H1 (cell line): ENCODE results near the gene PDZD2. TPM values are rescaled to one million over a fixed set of nuclear protein-coding genes. Genes with fewer than 3 reads are reported as not detected.

Experiments
- BACH1 ChIP-seq: IDR thresholded peaks from 2 replicates; pipeline ENCODE4 v1.6.1; 2012; ENCODE audit warnings: low read length, improper control_type of control experiment
- CHD2 ChIP-seq: IDR thresholded peaks from 2 replicates; pipeline ENCODE4 v1.6.1; 2012; ENCODE audit warnings: low read length, improper control_type of control experiment
- KDM4A ChIP-seq: IDR thresholded peaks from one replicate; pipeline ENCODE4 v1.7.1; 2012; ENCODE audit warnings: low read depth, mild to moderate bottlenecking, moderate library complexity, low read length, inconsistent platforms; ENCODE audit not compliant: severe bottlenecking
- polyA plus RNA-seq, 7 experiments: library from polyadenylated mRNA; depleted of rRNA in 3 of 7; stranded (reverse) in 5 of 7; unstranded in 2 of 7; fragments of >200 nt in 5 of 7; fragments of 200-250 nt in 2 of 7; gene quantifications; 1 replicate in 5 of 7; 2 replicates in 1 of 7; 4 replicates in 1 of 7; pipeline versions ENCODE4 v1.2.1 to v1.2.3, GENCODE V29; 2011 to 2013; ENCODE audit warnings: missing spikeins in 2 of 7, mixed read lengths in 2 of 7
- total RNA-seq: library from RNA; stranded (reverse); fragmentation: NEBNext Ultra II Directional; extraction: Animal tissue kit (Norgen Biotek cat#: 25700); gene quantifications from 2 replicates; pipeline ENCODE4 v1.2.1, GENCODE V29; 2021
- TF ChIP-seq, protein P1 (sequence below): IDR thresholded peaks from 2 replicates; pipeline ENCODE4 v1.6.1; 2011; ENCODE audit warnings: low read depth, mild to moderate bottlenecking, low read length; ENCODE audit not compliant: insufficient read depth
- TF ChIP-seq, protein P2 (sequence below): fragments of 300-600 bp; sonication (generic); IDR thresholded peaks from 2 replicates; pipeline ENCODE4 v1.7.1; 2012; ENCODE audit warnings: low read length, moderate library complexity, mild to moderate bottlenecking, inconsistent platforms; ENCODE audit not compliant: insufficient replicate concordance

The PDZD2 gene
- total and polyA plus RNA-seq, 2 of the 8 experiments (the other 6 are each of a cell fraction or from before 2014, with no cell fraction given), result 1.2 to 6.8 TPM

DNA sequence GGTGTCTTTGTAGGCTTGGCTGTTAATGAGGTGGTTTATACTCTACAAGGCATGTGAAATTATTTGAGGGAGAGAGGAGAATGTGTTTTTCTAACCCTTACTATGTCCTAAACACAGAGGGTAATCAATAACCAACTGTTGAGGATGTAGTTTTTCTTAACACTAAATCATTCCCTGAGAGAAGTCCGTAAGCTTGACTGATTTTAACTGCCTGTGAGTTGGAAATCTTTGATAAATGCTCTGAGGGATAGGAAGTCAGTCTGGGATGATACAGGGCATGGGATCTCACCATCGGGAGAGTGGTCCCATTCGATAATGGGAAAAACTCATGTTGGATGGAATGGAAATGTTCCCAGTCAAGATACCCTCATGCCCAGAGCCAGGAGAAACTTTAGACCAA is 249.6 kb downstream of the PDZD2 start (continued):
- TF ChIP-seq KDM4A, result no peak
- TF ChIP-seq, protein P1, sequence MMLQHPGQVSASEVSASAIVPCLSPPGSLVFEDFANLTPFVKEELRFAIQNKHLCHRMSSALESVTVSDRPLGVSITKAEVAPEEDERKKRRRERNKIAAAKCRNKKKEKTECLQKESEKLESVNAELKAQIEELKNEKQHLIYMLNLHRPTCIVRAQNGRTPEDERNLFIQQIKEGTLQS, result no peak
- TF ChIP-seq, protein P2, sequence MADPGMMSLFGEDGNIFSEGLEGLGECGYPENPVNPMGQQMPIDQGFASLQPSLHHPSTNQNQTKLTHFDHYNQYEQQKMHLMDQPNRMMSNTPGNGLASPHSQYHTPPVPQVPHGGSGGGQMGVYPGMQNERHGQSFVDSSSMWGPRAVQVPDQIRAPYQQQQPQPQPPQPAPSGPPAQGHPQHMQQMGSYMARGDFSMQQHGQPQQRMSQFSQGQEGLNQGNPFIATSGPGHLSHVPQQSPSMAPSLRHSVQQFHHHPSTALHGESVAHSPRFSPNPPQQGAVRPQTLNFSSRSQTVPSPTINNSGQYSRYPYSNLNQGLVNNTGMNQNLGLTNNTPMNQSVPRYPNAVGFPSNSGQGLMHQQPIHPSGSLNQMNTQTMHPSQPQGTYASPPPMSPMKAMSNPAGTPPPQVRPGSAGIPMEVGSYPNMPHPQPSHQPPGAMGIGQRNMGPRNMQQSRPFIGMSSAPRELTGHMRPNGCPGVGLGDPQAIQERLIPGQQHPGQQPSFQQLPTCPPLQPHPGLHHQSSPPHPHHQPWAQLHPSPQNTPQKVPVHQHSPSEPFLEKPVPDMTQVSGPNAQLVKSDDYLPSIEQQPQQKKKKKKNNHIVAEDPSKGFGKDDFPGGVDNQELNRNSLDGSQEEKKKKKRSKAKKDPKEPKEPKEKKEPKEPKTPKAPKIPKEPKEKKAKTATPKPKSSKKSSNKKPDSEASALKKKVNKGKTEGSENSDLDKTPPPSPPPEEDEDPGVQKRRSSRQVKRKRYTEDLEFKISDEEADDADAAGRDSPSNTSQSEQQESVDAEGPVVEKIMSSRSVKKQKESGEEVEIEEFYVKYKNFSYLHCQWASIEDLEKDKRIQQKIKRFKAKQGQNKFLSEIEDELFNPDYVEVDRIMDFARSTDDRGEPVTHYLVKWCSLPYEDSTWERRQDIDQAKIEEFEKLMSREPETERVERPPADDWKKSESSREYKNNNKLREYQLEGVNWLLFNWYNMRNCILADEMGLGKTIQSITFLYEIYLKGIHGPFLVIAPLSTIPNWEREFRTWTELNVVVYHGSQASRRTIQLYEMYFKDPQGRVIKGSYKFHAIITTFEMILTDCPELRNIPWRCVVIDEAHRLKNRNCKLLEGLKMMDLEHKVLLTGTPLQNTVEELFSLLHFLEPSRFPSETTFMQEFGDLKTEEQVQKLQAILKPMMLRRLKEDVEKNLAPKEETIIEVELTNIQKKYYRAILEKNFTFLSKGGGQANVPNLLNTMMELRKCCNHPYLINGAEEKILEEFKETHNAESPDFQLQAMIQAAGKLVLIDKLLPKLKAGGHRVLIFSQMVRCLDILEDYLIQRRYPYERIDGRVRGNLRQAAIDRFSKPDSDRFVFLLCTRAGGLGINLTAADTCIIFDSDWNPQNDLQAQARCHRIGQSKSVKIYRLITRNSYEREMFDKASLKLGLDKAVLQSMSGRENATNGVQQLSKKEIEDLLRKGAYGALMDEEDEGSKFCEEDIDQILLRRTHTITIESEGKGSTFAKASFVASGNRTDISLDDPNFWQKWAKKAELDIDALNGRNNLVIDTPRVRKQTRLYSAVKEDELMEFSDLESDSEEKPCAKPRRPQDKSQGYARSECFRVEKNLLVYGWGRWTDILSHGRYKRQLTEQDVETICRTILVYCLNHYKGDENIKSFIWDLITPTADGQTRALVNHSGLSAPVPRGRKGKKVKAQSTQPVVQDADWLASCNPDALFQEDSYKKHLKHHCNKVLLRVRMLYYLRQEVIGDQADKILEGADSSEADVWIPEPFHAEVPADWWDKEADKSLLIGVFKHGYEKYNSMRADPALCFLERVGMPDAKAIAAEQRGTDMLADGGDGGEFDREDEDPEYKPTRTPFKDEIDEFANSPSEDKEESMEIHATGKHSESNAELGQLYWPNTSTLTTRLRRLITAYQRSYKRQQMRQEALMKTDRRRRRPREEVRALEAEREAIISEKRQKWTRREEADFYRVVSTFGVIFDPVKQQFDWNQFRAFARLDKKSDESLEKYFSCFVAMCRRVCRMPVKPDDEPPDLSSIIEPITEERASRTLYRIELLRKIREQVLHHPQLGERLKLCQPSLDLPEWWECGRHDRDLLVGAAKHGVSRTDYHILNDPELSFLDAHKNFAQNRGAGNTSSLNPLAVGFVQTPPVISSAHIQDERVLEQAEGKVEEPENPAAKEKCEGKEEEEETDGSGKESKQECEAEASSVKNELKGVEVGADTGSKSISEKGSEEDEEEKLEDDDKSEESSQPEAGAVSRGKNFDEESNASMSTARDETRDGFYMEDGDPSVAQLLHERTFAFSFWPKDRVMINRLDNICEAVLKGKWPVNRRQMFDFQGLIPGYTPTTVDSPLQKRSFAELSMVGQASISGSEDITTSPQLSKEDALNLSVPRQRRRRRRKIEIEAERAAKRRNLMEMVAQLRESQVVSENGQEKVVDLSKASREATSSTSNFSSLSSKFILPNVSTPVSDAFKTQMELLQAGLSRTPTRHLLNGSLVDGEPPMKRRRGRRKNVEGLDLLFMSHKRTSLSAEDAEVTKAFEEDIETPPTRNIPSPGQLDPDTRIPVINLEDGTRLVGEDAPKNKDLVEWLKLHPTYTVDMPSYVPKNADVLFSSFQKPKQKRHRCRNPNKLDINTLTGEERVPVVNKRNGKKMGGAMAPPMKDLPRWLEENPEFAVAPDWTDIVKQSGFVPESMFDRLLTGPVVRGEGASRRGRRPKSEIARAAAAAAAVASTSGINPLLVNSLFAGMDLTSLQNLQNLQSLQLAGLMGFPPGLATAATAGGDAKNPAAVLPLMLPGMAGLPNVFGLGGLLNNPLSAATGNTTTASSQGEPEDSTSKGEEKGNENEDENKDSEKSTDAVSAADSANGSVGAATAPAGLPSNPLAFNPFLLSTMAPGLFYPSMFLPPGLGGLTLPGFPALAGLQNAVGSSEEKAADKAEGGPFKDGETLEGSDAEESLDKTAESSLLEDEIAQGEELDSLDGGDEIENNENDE, result no peak
- no peak for TF ChIP-seq BACH1
- TF ChIP-seq CHD2, result no peak
